Measurements from ENCODE around the gene ATXN7L1.

Gene ATXN7L1, protein sequence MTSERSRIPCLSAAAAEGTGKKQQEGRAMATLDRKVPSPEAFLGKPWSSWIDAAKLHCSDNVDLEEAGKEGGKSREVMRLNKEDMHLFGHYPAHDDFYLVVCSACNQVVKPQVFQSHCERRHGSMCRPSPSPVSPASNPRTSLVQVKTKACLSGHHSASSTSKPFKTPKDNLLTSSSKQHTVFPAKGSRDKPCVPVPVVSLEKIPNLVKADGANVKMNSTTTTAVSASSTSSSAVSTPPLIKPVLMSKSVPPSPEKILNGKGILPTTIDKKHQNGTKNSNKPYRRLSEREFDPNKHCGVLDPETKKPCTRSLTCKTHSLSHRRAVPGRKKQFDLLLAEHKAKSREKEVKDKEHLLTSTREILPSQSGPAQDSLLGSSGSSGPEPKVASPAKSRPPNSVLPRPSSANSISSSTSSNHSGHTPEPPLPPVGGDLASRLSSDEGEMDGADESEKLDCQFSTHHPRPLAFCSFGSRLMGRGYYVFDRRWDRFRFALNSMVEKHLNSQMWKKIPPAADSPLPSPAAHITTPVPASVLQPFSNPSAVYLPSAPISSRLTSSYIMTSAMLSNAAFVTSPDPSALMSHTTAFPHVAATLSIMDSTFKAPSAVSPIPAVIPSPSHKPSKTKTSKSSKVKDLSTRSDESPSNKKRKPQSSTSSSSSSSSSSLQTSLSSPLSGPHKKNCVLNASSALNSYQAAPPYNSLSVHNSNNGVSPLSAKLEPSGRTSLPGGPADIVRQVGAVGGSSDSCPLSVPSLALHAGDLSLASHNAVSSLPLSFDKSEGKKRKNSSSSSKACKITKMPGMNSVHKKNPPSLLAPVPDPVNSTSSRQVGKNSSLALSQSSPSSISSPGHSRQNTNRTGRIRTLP

DNA sequence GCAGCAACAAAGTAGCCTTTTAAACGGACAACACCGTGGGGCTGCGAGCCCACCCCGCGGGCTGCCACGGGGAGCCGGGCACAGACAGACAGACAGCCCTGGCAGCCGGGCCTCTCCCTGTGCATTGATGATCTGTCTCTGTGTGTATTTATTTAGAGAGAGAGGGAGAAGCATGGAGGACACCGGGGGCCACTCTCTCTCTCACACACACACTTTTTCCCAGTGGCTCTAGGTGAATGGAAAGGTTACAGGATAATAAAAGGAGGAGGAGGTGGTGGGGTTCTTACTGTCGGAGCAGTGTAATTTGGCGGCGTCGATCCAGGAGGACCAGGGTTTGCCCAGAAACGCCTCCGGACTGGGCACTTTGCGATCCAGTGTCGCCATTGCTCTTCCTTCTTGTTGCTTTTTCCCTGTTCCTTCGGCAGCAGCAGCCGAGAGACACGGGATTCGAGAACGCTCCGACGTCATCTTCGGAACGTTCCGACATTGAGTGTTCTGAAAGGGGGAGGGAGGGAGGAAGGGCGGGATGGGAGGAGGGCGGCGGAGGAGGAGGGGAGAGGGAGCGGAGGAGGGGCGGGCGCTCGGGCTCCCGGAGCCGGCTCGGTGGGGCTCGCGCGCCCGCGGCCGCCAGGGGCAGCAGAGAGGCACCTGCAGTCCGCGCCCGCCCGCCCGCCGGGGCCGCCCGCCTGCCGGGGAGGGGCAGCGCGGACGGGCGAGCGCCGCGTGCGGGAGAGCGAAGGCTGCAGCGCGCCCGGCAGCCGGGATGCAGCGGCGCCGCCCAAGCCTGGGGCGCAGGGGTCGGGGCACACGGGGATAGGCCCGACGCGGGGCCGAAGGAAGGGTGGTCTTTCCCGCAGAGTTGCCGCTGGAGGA, at the start of gene ATXN7L1:
ATXN7L1 (minus strand) TSS at position 509 of the 873 bp plus-strand sequence; CDS start at position 468, 41 bp downstream.
- DNase-seq (ENCODE audit: low read depth, low spot score): peak; percentile 95

DNA sequence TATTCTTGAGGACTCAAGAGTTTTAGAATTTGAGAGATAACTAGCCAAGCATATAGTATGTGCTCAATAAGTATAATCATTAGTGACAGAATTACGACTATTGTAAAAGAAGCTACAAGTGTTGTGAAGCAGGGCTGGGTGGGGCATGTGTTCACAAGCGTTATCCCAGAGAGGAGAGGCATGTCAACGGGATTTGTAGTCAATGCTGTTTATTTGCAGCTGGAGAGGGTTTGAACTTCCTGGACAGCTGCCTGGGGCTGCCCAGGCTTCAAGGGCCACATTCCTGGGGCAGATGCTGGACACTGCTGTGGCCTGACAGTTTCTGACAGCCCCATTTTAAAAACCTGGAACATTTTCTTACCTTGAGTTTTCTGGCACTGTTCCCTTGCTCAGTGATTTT, 49.7 kb upstream of the ATXN7L1 start:
- no peak for DNase-seq (ENCODE audit: low read depth, low spot score)

DNA sequence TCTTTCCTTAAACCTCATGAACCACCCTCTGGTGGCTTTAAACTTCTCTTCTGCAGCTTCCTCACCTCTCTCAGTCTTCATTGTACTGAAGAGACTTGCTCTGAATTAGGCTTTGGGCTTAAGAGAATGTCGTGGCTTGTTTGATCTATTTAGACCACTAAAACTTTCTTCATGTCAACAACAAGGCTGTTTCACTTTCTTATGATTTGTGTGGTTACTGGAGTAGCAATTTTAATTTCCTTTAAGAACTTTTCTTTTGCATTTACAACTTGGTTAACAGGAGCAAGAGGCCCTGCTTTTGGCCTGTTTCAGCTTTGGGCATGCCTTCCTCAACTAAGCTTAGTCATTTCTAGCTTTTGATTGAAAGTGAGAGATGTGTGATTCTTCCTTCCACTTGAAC, 48.5 kb upstream of the ATXN7L1 start:
- no peak for DNase-seq (ENCODE audit: low read depth, low spot score)

DNA sequence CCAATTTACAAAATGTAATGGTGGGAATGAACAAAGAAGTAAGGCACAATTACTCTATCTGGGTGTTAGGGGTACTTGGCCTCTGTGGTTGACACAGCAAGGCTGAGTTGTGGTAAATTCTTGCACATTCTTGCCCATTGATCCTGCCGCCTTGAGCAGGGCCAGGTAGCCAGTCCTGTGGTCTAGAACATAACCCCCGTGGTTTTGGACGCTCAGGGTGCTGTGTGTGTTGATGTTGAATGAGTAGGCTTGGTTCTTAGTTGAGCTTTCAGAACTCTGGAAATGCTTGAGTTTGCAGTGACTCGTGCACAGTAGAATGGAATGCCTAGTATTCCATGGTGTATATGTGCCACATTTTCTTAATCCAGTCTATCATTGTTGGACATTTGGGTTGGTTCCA, 44.4 kb upstream of the ATXN7L1 start:
- no peak for DNase-seq (ENCODE audit: low read depth, low spot score)

DNA sequence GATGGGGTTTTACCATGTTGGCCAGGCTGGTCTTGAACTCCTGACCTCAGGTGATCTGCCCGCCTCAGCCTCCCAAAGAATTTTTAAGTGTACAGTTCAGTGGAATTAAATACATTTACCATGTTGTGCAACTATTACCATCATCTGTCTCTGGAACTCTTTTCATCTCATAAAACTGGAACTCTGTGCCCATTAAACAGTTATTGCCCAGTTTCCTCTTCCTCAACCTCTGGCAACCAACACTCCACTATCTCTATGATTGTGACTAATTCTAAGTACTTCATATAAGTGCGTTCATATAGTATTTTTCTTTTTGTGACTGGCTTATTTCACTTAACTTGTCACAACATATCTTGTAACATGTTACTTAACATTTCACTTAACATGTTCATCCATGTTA, 41.3 kb upstream of the ATXN7L1 start:
- no peak for DNase-seq (ENCODE audit: low read depth, low spot score)

DNA sequence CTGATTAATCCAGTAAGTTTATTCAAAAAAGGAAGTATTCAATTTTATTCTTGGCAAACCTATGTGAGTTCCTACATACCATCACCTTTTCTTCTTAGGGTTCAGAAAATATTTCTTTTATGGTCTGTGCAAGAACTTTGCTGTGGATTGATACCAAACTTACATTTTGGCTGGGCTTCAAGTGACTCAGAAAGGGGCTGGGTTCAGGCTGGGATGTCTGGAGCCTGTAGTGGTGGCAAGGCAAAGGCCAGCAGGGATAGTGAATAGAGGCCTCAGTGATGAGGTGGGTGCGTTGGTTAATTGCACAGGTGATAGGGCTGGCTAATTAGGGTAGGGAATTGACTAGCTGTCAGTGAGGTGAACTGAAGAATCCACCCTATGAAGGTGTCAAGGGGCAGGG, 40.2 kb upstream of the ATXN7L1 start:
- no peak for DNase-seq (ENCODE audit: low read depth, low spot score)

DNA sequence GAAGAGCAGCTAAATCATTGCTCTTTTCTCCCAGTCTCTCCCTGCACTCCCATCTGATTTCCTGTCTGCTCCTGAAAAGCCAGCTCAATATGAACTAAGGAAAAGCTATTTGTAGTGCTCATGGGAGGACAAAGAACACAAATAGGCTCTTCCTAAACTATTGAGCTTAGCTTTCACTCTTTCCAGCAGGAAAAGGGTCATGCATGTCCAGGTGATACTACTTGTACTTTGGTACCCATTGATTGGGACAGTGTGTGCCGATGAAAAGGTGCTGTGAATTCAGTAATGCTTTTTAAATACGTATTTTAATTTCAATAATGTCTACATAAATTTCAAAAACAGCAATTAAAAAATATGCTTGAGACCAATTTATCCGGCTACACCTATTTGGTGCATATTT, 37.5 kb upstream of the ATXN7L1 start:
- DNase-seq (ENCODE audit: low read depth, low spot score): no peak

DNA sequence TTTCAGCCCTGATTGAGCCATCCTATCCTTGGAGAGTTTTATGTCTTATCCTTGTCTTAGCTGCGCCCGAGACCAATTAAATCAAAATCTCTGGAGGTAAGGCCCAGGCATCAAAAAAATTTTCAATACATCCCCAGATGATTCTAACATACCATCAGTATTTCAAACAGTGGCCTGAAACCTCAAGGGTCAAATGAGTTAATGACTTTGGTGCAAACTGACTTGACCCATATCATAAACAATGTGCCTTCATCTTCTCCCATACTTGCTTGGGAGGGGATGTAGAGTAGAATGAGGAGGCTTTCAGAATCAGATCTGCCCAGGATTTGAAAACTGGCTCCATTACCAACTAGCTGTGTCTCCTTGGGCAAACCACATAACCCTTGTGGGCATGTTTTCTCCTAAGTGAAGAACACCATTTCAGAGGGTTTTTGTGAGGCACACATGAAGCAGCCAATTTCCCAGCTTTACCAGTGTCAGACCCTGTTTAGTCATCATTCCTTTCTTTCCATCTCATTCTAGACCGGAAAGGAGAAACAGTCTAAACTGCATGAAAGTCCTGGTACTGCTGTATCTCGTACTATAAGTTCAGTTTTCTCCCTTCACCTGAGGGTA, 35.7 kb upstream of the ATXN7L1 start:
- no peak for DNase-seq (ENCODE audit: low read depth, low spot score)

DNA sequence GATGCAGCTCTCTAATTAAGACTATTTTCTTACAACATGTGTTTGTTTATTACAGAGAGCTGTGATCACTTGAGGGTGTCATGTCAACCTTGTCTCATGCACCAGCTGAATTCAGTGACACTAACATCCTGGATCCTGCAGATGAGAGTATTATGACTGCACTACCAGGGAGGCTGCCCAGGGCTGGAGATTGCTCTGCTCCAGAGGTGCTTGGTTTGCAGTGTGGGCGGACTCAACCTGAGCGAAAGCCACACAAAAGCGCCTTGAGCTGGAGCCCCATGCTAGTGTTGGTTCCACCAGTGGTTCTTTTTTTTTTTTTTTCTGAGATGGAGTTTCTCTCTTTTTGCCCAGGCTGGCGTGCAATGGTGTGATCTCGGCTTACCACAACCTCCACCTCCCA, 33.8 kb upstream of the ATXN7L1 start:
- DNase-seq (ENCODE audit: low read depth, low spot score): no peak

DNA sequence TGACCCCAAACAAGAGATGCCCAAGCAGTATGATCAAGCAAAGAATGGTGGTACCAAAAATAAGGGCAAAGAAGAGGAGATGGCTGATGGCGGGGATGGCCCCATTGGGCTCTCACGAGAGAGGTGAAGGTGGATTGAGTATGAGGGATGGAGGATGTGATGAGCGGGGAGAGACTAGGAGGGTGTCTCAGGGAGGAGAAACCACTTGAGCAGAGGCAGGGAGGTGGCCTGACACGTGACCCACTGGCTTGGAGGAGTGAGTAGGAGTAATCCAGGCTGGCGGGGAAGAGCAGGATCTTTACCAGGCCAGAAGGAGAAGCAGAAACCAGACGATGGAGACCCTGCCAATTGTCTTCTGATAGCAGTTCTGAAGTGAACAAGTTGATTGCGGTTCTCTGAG, 33.3 kb upstream of the ATXN7L1 start:
- no peak for DNase-seq (ENCODE audit: low read depth, low spot score)

DNA sequence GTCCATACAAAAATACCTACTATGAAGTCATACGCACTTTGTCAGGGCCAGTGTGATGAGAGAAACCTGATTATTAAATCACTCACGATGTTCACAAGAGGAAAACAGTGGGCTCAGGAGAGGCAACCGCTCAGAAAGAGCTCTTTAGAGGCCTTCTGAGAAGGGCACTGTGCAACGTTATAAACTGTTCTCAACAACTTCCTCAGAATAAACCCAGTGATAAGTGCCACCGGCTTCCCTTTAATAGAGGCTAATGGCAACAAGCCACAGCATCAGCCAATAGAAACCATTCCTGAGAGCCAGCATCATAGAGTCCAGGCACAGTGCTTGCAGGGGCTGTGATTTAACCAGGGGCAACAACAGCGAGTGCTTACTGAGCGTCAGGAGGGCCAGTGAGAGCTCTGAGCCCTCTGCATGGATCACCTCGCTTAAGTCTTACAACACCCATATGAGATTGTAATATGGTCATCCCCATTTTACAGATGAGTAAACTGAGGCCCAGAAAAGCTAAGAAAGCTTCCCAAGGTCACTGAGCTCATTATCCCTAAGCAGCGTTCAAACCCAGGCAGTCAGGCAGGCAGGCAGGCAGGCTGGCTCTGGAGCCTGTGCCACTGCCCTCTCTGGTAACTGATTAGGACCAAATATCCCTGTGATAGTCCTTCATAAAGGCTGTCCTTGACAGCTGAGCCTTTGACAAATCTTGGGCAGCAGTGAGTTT, 30.9 kb upstream of the ATXN7L1 start:
- DNase-seq (ENCODE audit: low read depth, low spot score): no peak

DNA sequence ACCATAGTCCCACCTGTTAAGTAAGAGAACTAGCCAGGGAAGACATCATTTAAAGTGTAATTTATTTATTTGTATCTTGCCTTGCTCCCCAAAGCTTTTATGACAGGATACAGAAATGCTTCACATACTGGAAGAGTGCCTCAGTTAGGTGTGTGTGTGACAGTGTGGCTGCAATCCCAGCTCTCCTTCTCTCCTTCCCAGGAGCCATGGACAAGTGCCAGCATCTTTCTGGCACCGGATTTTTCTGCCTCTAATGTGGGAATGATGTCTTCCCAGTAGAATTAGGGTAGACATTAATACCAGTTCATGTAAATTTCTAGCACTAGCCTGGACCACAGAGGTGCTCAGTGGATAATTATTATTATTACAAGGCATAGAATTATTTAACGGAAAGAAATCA, 30.3 kb upstream of the ATXN7L1 start:
- no peak for DNase-seq (ENCODE audit: low read depth, low spot score)

DNA sequence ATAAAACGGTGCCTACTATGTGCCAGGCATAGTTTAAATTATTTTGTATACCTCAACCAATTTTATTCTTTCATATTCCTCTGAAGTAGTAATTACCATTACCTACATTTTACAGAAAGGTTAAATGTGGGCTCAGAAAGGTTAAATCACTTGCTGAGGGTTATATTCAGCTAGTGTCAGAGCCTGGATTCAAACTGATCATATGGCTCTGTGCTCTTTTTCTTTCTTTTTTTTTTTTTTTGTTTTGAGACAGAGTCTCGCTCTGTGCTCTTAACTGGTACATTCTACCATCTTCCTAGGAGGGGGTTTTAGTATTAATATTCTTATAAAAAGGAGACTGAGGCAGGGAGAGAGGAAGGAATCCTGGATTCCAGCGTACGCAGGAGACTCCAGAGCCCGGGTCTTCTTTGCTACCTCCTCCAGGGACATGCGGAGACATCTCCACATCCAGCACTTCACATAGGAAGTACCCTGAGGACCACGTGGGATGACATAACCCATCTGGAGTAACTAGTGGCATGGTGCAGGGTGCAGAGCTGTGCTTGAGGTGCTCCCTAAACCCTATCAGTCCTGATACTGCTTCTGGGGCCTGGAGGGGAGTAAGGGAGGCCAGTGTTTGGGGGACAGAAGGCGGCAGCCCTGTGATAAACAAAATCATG, 29.6 kb upstream of the ATXN7L1 start:
- DNase-seq (ENCODE audit: low read depth, low spot score): no peak

DNA sequence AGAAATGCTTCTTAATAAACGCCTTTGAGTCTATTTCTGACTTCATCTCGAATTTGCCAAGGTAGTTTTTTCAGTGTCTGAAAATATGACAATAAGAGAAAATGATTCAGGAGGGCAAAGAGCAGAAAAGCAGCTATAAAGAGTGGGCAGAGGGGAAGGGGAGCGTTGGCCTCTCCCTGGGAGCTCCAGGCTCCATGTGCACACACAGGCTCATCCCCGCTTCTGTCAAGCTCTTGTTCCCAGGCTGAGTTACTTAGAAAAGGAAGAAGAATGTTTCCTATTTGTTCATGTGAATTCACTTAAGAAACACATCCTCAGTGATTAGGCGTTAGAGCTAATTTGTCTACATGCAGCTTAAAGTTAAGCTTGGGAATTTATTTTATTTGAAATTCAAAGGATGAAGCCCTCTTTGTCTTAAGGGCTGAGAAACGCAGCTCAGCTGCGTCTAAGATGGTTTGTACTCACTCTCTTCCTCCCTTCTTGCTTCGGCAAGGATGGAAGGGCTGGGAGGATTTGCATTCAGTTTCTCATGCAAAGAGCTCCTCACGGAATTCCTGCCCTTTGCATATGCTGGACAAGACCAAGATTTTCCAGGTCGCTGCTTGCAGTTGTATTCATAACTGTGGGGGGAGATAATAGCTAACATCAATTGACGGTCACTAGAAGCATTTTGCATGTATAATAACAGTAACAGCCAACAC, 29.0 kb upstream of the ATXN7L1 start:
- peak; percentile 22 for DNase-seq (ENCODE audit: low read depth, low spot score)

DNA sequence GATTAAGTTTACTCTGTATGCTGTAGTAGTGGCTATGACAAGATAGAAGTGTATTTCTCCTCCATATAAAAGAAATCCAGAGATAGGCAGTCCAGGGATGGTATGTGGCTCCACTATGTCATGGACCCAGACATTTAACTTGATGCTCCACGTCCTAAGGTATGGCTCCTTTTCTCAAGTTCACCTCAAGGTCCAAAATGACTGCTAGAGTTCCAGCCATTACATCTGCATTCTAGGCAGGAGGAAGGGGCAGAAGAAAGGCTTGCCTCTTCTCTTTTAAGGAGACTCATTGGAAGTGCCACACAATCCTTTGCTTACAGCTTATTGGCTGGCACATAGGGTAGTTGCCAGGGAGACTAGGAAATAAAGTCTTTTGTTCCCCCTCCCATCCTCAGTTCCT, 27.7 kb upstream of the ATXN7L1 start:
- no peak for DNase-seq (ENCODE audit: low read depth, low spot score)

DNA sequence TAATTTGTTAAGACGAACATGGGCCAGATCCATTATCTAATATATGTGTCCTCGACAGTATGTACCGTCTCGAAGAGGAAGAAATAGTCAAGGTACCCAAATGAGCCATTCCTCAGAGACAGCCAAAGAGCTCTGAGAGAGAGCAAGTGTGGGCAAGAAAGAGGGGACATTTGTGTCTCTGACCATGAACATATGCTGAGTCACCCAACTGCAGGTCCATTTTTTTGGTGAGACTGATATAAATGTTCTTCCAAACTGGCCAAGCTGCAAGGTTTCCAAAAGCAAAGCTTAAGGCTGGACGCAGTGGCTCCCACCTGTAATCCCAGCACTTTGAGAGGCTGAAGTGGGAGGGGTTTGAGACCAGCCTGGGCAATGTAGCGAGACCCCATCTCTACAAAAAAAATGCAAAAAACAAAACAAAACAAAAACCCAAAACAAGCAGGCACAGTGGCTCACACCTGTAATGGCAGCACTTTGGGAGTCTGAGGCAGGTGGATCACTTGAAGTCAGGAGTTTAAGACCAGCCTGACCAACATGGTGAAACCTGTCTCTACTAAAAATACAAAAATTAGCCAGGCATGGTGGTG, 26.0 kb upstream of the ATXN7L1 start:
- no peak for DNase-seq (ENCODE audit: low read depth, low spot score)

DNA sequence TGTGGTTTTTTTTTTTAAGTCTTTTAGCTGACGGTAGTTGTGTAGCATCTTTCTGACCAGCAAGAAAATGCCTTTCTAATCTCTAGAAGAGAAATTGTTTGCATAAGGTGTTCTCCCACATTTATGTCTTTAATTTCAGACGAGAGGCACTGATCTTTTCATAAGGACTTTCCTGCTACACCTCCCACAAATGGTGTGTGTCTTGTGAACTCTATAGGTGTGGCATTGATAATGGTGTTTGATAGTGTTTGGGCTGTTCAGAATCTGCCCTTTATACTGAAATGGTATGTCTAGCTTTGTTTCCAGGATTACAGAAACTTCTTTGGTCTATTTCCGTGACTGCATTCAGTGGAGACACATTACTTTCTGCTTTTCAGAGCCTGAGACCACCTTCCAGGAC, 21.6 kb upstream of the ATXN7L1 start:
- DNase-seq (ENCODE audit: low read depth, low spot score): no peak

DNA sequence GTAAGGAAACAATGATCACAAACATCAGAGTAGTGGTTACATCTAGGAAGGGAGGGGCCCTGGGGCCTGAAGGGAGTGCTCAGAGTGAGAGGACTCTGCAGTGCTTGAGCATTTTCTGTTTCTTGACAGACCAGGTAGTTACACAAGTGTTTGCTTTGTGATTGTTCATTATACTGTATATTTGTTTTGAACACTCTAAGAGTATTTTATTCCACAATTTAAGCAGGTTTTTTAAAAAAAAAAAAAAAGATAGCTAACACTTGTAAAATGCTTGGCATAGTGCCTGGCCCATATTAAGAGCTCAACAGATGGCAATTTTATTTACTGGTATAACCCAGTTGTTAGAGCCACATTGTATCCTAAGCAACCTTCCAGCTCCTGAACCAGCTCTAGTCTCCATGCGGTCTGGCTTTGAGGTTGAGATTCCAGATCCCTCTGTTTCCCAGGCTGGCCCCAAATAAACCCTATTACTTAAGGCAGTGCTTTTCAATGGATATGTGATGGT, 20.1 kb upstream of the ATXN7L1 start:
- DNase-seq (ENCODE audit: low read depth, low spot score): no peak

DNA sequence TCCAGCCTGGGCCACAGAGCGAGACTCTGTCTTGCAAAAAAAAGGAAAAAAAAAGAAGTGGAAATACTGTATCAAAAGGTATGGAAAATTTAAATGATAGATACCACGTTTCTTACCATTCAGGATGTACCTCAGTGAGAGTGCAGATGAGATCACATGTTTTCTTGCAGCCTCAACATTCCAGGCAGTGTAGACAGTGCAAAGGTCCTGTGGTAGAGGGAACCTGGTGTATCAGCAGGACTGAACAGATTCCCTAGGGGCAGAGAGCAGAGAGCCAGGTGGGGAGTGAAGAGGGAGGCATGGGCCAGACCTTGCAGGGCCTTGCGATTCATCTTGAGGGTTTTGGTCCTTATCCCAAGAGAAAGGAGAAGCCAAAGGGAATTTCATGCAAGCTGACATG, 17.7 kb upstream of the ATXN7L1 start:
- DNase-seq (ENCODE audit: low read depth, low spot score): no peak

All from ELF-1 (cell line).